Stomach smooth muscle (tissue), 2 donors: Measurements from ENCODE around the gene MINDY2.
"Not testable (repeated sequence)": the region's sequence is repeated elsewhere in the genome, so short reads cannot be mapped to it uniquely, and the experiment has no call there.

Experiments
- H3K27ac ChIP-seq: one replicate; pipeline ENCODE4 v1.7.0; 2013; ENCODE audit warnings: mild to moderate bottlenecking, low read length, inconsistent platforms
- H3K27me3 ChIP-seq, 2 donors: one replicate each; pipeline ENCODE4 v1.7.0; 2013; ENCODE audit warnings: low read length in 2 of 2; ENCODE audit not compliant: insufficient read depth in 2 of 2, control insufficient read depth in 1 of 2
- H3K36me3 ChIP-seq, 2 donors: one replicate each; pipeline ENCODE4 v1.7.0; 2013; ENCODE audit warnings: low read length in 2 of 2; ENCODE audit not compliant: control insufficient read depth in 2 of 2, insufficient read depth in 2 of 2
- H3K4me1 ChIP-seq: one replicate; pipeline ENCODE4 v1.7.0; 2013; ENCODE audit warnings: low read length; ENCODE audit not compliant: control insufficient read depth, insufficient read depth
- H3K4me3 ChIP-seq, 2 donors: one replicate each; pipeline ENCODE4 v1.7.0; 2013; ENCODE audit warnings: low read length in 2 of 2
- H3K9ac ChIP-seq, 2 donors: one replicate each; pipeline ENCODE4 v1.7.0; 2013; ENCODE audit warnings: low read length in 2 of 2, mild to moderate bottlenecking in 1 of 2
- H3K9me3 ChIP-seq, 2 donors: one replicate each; pipeline ENCODE4 v1.7.0; 2013; ENCODE audit warnings: low read length in 2 of 2; ENCODE audit not compliant: control insufficient read depth in 2 of 2
- donor health status: healthy.
- donor health status: Pancreatic carcinoma.

Gene MINDY2

DNA sequence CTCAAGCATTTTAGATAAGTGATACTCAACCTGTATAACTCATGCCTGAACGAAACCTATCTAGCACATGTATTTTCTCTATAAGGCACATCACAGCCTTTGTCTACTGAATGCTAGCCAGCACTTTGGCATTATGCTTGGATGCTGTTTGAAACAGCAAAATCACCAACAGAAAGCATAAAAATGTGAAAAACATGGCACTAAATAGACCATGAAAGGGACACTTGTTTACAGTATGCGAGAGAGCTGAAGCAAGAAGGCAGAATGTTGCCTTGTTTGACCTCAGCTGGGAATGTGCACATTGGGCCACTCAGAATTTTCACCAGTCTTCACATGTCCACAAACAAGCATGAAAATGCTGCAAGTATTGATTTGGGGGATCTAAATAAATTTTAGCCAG lies 59.5 kb downstream of the MINDY2 start:
- Histone ChIP-seq H3K27ac (no peak overlapping the region), H3K4me3 (no peak overlapping the region), H3K9me3 (no peaks in the 10 kb centered on the region), H3K36me3 (peaks cover 0 to 3% of the 10 kb centered on the region in 2 donors), H3K4me1 (no peaks in the 10 kb centered on the region), H3K9ac (no peak overlapping the region), H3K27me3 (no peaks in the 10 kb centered on the region)

DNA sequence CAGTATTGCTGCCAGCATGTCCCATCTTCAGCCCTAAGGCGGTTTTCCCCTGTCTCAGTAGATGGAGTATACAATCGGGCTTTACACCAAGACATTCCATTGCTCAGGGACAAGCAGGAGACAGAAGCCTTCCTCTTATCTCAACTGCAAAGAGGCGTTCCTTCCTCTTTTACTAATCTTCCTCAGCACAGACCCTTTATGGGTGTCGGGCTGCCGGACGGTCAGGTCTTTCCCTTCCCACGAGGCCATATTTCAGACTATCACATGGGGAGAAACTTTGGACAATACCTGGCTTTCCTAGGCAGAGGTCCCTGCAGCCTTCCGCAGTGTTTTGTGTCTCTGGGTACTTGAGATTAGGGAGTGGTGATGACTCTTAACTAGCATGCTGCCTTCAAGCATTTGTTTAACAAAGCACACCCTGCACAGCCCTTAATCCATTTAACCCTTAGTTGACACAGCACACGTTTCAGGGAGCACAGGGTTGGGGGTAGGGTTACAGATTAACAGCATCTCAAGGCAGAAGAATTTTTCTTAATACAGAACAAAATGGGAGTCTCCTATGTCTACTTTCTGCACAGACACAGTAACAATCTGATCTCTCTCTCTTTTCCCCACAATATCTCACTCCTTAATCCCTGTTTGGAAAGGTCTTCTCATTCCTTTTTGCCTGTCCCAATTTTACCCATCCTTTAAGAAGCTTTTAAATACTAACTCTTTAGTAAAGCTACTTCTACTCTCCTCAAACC lies 62.8 kb downstream of the MINDY2 start:
- H3K4me1 ChIP-seq, result not testable (repeated sequence)

DNA sequence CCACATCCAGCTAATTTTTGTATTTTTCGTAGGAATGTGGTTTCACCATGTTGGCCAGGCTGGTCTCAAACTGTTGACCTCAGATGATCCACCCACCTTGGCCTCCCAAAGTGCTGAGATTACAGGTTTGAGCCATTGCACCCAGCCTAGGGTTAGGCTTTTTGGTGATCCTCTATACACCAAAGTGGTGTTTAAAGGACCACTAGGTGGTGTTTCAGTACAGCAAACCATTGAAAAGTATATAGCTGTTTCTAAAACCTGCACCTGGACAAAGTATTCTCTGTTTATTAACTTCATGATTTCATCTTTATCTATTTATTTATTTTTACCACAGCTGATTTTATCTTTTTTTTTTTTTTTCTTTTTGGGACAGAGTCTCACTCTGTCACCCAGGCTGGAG lies 68.4 kb downstream of the MINDY2 start:
- Histone ChIP-seq H3K27me3 (no peaks in the 10 kb centered on the region), H3K9ac (no peak overlapping the region), H3K4me3 (no peak overlapping the region), H3K9me3 (no peaks in the 10 kb centered on the region), H3K36me3 (peaks cover 0 to 2% of the 10 kb centered on the region in 2 donors), H3K4me1 (no peaks in the 10 kb centered on the region), H3K27ac (no peak overlapping the region)

More for the DNA sequence above, 62.8 kb downstream of the MINDY2 start:
- H3K27ac ChIP-seq, H3K36me3 ChIP-seq, H3K9ac ChIP-seq, H3K4me3 ChIP-seq, H3K9me3 ChIP-seq, H3K27me3 ChIP-seq: not testable (repeated sequence)

DNA sequence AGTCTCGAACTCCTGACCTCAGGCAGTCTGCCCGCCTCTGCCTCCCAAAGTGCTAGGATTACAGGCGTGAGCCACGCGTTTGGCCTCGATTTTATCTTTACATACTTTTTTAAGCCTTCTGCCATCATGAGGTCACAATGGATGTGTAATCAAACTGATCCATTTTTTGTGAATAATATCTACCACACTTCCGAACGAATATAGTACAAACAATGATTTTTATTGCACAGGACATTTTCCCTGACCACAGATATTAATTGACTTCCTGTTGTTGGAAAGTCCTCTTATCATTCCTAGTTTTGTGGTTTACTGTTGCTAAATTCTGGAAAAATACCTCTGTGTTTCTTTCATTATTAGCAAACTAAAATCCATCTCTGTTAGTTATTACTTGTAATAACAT lies 68.9 kb downstream of the MINDY2 start:
- Histone ChIP-seq H3K9ac (no peak overlapping the region), H3K27ac (no peak overlapping the region), H3K9me3 (no peaks in the 10 kb centered on the region), H3K4me3 (no peak overlapping the region), H3K36me3 (peaks cover 0 to 2% of the 10 kb centered on the region in 2 donors), H3K4me1 (no peaks in the 10 kb centered on the region), H3K27me3 (no peaks in the 10 kb centered on the region)

DNA sequence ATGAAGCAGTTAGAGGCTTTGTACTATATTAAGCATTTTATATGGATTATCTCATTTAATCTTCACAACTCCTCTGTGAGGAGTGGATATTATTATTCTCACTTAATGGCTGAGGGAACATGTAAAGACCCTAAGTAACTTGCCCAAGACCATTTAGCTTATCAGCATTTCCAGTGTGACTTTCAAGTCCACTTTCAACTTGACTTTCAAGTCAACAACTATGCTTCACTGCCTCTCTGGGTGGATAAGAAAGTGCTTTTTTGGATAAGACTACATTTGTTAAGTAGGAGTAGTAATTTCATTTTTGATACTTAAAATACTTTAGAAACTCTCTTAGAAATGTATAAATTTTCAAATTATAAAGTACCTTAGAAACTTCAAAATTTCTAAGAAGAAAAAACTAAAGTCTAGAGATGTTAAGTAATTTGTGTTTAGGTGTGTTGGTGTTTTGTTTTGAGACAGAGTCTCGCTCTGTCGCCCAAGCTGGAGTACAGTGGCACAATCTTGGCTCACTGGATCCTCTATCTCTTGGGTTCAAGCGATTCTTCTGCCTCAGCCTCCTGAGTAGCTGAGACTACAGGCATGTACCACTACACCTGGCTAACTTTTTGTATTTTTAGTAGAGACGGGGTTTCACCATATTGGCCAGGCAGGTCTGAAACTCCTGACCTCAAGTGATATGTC lies 71.8 kb downstream of the MINDY2 start:
- no peaks in the 10 kb centered on the region for H3K27me3 ChIP-seq
- H3K36me3 ChIP-seq, result peaks cover 0 to under 1% of the 10 kb centered on the region in 2 donors
- H3K9ac ChIP-seq, result no peak overlapping the region
- H3K27ac ChIP-seq, result no peak overlapping the region
- no peak overlapping the region for H3K4me3 ChIP-seq
- no peaks in the 10 kb centered on the region for H3K4me1 ChIP-seq
- no peaks in the 10 kb centered on the region for H3K9me3 ChIP-seq

DNA sequence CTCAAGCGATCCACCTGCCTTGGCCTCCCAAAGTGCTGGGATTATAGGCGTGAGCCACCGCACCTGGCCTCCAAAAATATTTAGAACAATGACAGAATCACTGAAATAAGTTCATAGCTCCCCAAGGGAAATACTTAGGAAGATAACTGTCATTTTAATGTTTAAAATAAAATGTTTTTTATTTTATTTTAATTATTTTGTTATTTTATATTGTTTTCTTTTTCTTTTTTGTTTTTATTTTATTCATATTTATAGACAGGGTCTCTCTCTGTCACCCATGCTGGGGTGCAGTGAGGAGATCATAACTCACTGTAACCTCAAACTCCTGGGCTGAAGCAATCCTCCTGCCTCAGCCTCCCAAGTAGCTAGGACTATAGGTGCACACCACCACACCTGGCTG lies 80.1 kb downstream of the MINDY2 start:
- peaks cover 2 to 14% of the 10 kb centered on the region in 2 donors for H3K36me3 ChIP-seq
- not testable (repeated sequence) for H3K27ac ChIP-seq, H3K27me3 ChIP-seq, H3K4me1 ChIP-seq, H3K4me3 ChIP-seq, H3K9me3 ChIP-seq, H3K9ac ChIP-seq

DNA sequence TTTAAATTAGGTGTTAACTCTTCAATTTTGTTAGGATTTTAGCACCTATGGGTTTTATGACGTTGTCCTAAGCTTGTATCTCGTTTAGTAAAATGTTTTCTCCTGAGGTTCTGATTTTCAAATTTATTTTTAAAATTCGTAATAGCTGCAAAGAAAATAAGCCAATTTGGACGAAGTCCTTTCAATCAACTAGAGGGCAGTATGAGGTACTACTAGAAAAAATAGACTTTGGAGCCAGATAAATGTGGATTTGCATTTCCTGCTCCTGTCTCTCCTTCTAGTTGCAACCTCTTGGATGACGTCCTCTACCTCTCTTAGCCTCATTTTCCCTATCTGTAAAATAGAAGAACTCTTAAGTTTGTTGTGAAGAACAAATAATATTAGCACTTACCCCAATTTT lies 81.2 kb downstream of the MINDY2 start:
- Histone ChIP-seq H3K4me1 (no peaks in the 10 kb centered on the region), H3K36me3 (peaks cover 2 to 14% of the 10 kb centered on the region in 2 donors), H3K27me3 (no peaks in the 10 kb centered on the region), H3K27ac (no peak overlapping the region), H3K9me3 (no peaks in the 10 kb centered on the region), H3K9ac (no peak overlapping the region), H3K4me3 (no peak overlapping the region)

DNA sequence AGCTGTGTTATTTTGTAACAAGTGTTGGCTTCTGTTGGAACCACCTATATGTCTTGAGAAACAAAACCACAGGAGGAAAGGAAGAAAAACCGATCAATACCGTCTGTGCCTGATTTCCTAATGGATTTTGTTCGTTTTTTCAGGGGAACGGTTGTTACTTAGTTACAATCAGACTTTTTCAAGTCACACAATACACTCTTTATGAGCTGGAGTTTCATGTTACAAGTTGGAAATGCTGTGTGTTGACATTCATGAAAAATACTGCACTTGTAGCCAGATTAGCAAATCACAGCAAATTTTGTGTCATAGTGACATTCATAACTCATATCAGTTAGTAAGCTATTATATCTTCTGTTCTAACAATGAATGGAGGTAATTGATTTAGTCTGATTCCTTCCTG lies 83.5 kb downstream of the MINDY2 start:
- Histone ChIP-seq H3K4me3 (no peak overlapping the region), H3K4me1 (no peaks in the 10 kb centered on the region), H3K27me3 (no peaks in the 10 kb centered on the region), H3K27ac (no peak overlapping the region), H3K36me3 (peaks cover 0 to 10% of the 10 kb centered on the region in 2 donors), H3K9ac (no peak overlapping the region), H3K9me3 (no peaks in the 10 kb centered on the region)

DNA sequence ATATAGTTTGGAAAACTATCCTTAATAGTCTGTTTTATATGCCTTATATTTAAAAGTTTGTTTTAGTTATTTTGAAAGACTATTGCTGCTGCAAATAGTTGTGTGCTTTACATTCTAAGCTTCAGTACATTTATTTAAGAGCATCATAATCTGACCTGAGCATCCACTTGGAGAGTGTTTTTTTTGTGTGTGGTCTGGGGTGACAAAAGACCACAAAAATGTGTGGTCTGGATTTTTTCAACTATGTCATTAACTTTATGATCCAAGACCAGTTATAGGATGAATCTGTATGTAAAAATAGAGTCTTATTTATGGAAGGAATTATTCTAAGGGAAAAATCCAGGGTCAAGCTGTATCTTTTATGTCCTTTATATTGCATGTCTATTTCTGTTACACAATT lies 85.0 kb downstream of the MINDY2 start:
- H3K27ac ChIP-seq, result no peak overlapping the region
- no peaks in the 10 kb centered on the region for H3K27me3 ChIP-seq
- H3K9ac ChIP-seq, result no peak overlapping the region
- H3K4me3 ChIP-seq, result no peak overlapping the region
- no peaks in the 10 kb centered on the region for H3K4me1 ChIP-seq
- peaks cover 0 to 10% of the 10 kb centered on the region in 2 donors for H3K36me3 ChIP-seq
- no peaks in the 10 kb centered on the region for H3K9me3 ChIP-seq

DNA sequence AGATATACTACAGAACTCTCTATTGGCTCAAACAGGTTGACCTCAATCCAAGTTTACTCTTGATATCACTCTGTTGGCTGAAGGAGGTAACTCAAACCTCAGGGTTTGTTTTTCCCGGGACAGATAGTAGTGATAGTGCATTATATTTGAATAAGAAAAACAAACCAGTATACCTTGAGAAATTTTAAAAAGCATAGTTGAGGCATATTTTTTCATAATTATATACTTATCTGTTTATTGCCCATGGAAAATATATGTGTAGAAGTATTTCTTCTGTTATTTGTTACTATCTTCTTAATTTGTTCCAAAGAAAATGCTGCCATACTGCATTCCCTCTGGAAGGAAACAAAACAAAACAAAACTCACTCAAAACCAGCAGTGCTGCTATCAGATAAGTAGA lies 85.5 kb downstream of the MINDY2 start:
- H3K9ac ChIP-seq, H3K4me3 ChIP-seq, H3K9me3 ChIP-seq, H3K4me1 ChIP-seq, H3K27me3 ChIP-seq, H3K36me3 ChIP-seq, H3K27ac ChIP-seq: not testable (repeated sequence)

DNA sequence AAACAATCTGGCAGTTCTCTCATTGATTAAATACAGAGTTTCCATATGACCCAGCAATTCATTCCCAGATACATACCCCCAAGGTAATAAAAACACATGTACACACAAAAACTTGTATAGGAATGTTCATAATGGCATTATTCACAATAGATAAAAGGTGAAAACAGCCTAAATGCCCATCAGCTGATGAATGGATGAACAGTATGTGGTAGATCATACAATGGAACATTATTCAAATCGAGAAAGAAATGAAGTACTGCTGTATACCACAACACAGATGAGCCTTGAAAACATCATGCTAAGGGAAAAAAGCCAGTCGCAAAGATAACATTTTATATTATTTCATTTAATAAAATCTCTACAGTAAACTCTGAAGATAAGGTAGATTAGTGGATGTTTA lies 91.2 kb downstream of the MINDY2 start:
- no peaks in the 10 kb centered on the region for H3K36me3 ChIP-seq
- H3K27me3 ChIP-seq, result no peaks in the 10 kb centered on the region
- no peak overlapping the region for H3K4me3 ChIP-seq
- no peak overlapping the region for H3K27ac ChIP-seq
- peaks cover 7% of the 10 kb centered on the region for H3K4me1 ChIP-seq
- no peaks in the 10 kb centered on the region for H3K9me3 ChIP-seq
- no peak overlapping the region for H3K9ac ChIP-seq
